CD4-positive, CD25-positive, alpha-beta regulatory T cell (primary cell): ENCODE measurements around the gene GADD45GIP1. TPM values are rescaled to one million over a fixed set of nuclear protein-coding genes. Genes with fewer than 3 reads are reported as not detected.

Experiments
- polyA plus RNA-seq, 4 donors: library from polyadenylated mRNA; unstranded; fragments of 300-500 nt; fragmentation: Illumina TruSeq; gene quantifications; one replicate each; pipeline ENCODE4 v1.2.3, GENCODE V29; 2021
- total RNA-seq: library from RNA; stranded (reverse); gene quantifications from one replicate; pipeline ENCODE4 v1.2.3, GENCODE V29; 2022

The GADD45GIP1 gene
- total and polyA plus RNA-seq, 5 donors from 2014 or later, result 7.4 to 71.9 (median 65.3) TPM

Other genes with a start within 250 kb of the GADD45GIP1 start
- 42.9 TPM for gene TNPO2, start 233.3 kb downstream of the GADD45GIP1 start, total RNA-seq
- 1 to 10 TPM; 1.7 to 3.1 (median 2.0) TPM for gene TNPO2, start 233.3 kb downstream of the GADD45GIP1 start, polyA plus RNA-seq
- 197 TPM for gene TRIR, start 222.5 kb downstream of the GADD45GIP1 start, total RNA-seq
- gene TRIR, start 222.5 kb downstream of the GADD45GIP1 start, polyA plus RNA-seq, result 100 to 1,000 TPM; 238 to 323 (median 261) TPM
- 37.9 TPM for gene GET3, start 219.7 kb downstream of the GADD45GIP1 start, total RNA-seq
- 10 to 100 TPM; 68.0 to 91.2 (median 81.9) TPM for gene GET3, start 219.7 kb downstream of the GADD45GIP1 start, polyA plus RNA-seq
- not detected for gene BEST2, start 205.4 kb downstream of the GADD45GIP1 start, total RNA-seq
- gene BEST2, start 205.4 kb downstream of the GADD45GIP1 start, polyA plus RNA-seq, result not detected
- 16.9 TPM for gene HOOK2, start 181.7 kb downstream of the GADD45GIP1 start, total RNA-seq
- gene HOOK2, start 181.7 kb downstream of the GADD45GIP1 start, polyA plus RNA-seq, result 1 to 10 TPM in 3 of 4 donors, under 1 TPM in 1; 0.24 to 1.9 (median 1.6) TPM
- gene JUNB, start 165.7 kb downstream of the GADD45GIP1 start, total RNA-seq, result 2,802 TPM
- gene JUNB, start 165.7 kb downstream of the GADD45GIP1 start, polyA plus RNA-seq, result 100 to 1,000 TPM; 582 to 986 (median 765) TPM
- 74.0 TPM for gene PRDX2, start 155.4 kb downstream of the GADD45GIP1 start, total RNA-seq
- gene PRDX2, start 155.4 kb downstream of the GADD45GIP1 start, polyA plus RNA-seq, result 100 to 1,000 TPM; 326 to 380 (median 341) TPM
- gene THSD8, start 155.2 kb downstream of the GADD45GIP1 start, total RNA-seq, result 2.8 TPM
- 10 to 100 TPM in 1 of 4 donors, 1 to 10 TPM in 1, under 1 TPM in 1, not detected in 1; 0.66 to 13.9 (median 4.8) TPM for gene THSD8, start 155.2 kb downstream of the GADD45GIP1 start, polyA plus RNA-seq
- gene RNASEH2A, start 150.6 kb downstream of the GADD45GIP1 start, total RNA-seq, result 4.7 TPM
- 10 to 100 TPM; 18.7 to 27.5 (median 23.4) TPM for gene RNASEH2A, start 150.6 kb downstream of the GADD45GIP1 start, polyA plus RNA-seq
- gene RTBDN, start 122.6 kb downstream of the GADD45GIP1 start, total RNA-seq, result not detected
- not detected for gene RTBDN, start 122.6 kb downstream of the GADD45GIP1 start, polyA plus RNA-seq
- gene MAST1, start 118.7 kb downstream of the GADD45GIP1 start, total RNA-seq, result 0.94 TPM
- 1 to 10 TPM in 1 of 4 donors, under 1 TPM in 2, not detected in 1; 0.05 to 1.8 (median 0.52) TPM for gene MAST1, start 118.7 kb downstream of the GADD45GIP1 start, polyA plus RNA-seq
- 20.2 TPM for gene DNASE2, start 75.8 kb downstream of the GADD45GIP1 start, total RNA-seq
- 10 to 100 TPM; 54.4 to 72.1 (median 63.6) TPM for gene DNASE2, start 75.8 kb downstream of the GADD45GIP1 start, polyA plus RNA-seq
- not detected for gene KLF1, start 70.0 kb downstream of the GADD45GIP1 start, total RNA-seq
- gene KLF1, start 70.0 kb downstream of the GADD45GIP1 start, polyA plus RNA-seq, result under 1 TPM in 1 of 4 donors, not detected in 3; 0.23 TPM
- gene GCDH, start 66.1 kb downstream of the GADD45GIP1 start, total RNA-seq, result 40.0 TPM
- gene GCDH, start 66.1 kb downstream of the GADD45GIP1 start, polyA plus RNA-seq, result 10 to 100 TPM; 15.1 to 17.6 (median 16.1) TPM
- 0.54 TPM for gene SYCE2, start 37.9 kb downstream of the GADD45GIP1 start, total RNA-seq
- under 1 TPM in 1 of 4 donors, not detected in 3; 0.14 TPM for gene SYCE2, start 37.9 kb downstream of the GADD45GIP1 start, polyA plus RNA-seq
- 28.9 TPM for gene FARSA, start 23.5 kb downstream of the GADD45GIP1 start, total RNA-seq
- gene FARSA, start 23.5 kb downstream of the GADD45GIP1 start, polyA plus RNA-seq, result 10 to 100 TPM; 52.2 to 74.0 (median 62.6) TPM
- 484 TPM for gene CALR, start 18.6 kb downstream of the GADD45GIP1 start, total RNA-seq
- 100 to 1,000 TPM; 113 to 172 (median 149) TPM for gene CALR, start 18.6 kb downstream of the GADD45GIP1 start, polyA plus RNA-seq
- gene RAD23A, start 11.4 kb downstream of the GADD45GIP1 start, total RNA-seq, result 80.9 TPM
- gene RAD23A, start 11.4 kb downstream of the GADD45GIP1 start, polyA plus RNA-seq, result 10 to 100 TPM; 73.8 to 85.0 (median 78.1) TPM
- gene DAND5, start 12.4 kb upstream of the GADD45GIP1 start, total RNA-seq, result not detected
- not detected for gene DAND5, start 12.4 kb upstream of the GADD45GIP1 start, polyA plus RNA-seq
- 1.2 TPM for gene NFIX, start 38.3 kb upstream of the GADD45GIP1 start, total RNA-seq
- under 1 TPM in 1 of 4 donors, not detected in 3; 0.15 TPM for gene NFIX, start 38.3 kb upstream of the GADD45GIP1 start, polyA plus RNA-seq
- gene LYL1, start 145.6 kb upstream of the GADD45GIP1 start, total RNA-seq, result 8.7 TPM
- gene LYL1, start 145.6 kb upstream of the GADD45GIP1 start, polyA plus RNA-seq, result 10 to 100 TPM in 1 of 4 donors, 1 to 10 TPM in 3; 6.5 to 14.2 (median 7.5) TPM
- gene TRMT1, start 159.5 kb upstream of the GADD45GIP1 start, total RNA-seq, result 57.6 TPM
- 10 to 100 TPM; 16.0 to 22.3 (median 19.9) TPM for gene TRMT1, start 159.5 kb upstream of the GADD45GIP1 start, polyA plus RNA-seq
- gene NACC1, start 161.0 kb upstream of the GADD45GIP1 start, total RNA-seq, result 25.4 TPM
- 1 to 10 TPM in 2 of 4 donors, under 1 TPM in 2; 0.71 to 2.5 (median 1.2) TPM for gene NACC1, start 161.0 kb upstream of the GADD45GIP1 start, polyA plus RNA-seq
- 56.5 TPM for gene STX10, start 193.2 kb upstream of the GADD45GIP1 start, total RNA-seq
- 10 to 100 TPM; 52.4 to 68.2 (median 58.9) TPM for gene STX10, start 193.2 kb upstream of the GADD45GIP1 start, polyA plus RNA-seq
- gene IER2, start 193.2 kb upstream of the GADD45GIP1 start, total RNA-seq, result 478 TPM
- gene IER2, start 193.2 kb upstream of the GADD45GIP1 start, polyA plus RNA-seq, result 100 to 1,000 TPM; 144 to 234 (median 197) TPM